ENCODE results near the gene DYSF. TPM values are rescaled to one million over a fixed set of nuclear protein-coding genes. Genes with fewer than 3 reads are reported as not detected.

The DYSF gene
- total RNA-seq, 1 experiment from 2014 or later: 5.5 TPM

- Histone ChIP-seq H3K14ac (ENCODE audit: insufficient read depth, low read length) (no peak overlapping the region), H2BK20ac (ENCODE audit: low read depth, low read length, poor library complexity, severe bottlenecking) (no peak overlapping the region), H3K4me1 (ENCODE audit: insufficient read depth, low read length) (peaks cover 2% of the 10 kb centered on the region; the same call in 1 of the 2 replicates), H3K27ac (ENCODE audit: insufficient read length, low read depth, low read length) (no peak overlapping the region), H2AK5ac (ENCODE audit: insufficient read length, low read length) (no peak overlapping the region), H3K23me2 (ENCODE audit: insufficient read length, low read depth, low read length, poor library complexity, severe bottlenecking) (peaks cover 3% of the 10 kb centered on the region), H3K4ac (ENCODE audit: low read depth, low read length) (no peak overlapping the region), H3K79me1 (ENCODE audit: insufficient read depth, low read depth, low read length, poor library complexity, severe bottlenecking) (no peaks in the 10 kb centered on the region), H3T11ph (ENCODE audit: low read length) (no peak overlapping the region), H2BK120ac (ENCODE audit: low read depth, low read length, poor library complexity, severe bottlenecking) (no peak overlapping the region), H2AFZ (ENCODE audit: low read length) (no peak overlapping the region), H3K56ac (ENCODE audit: insufficient read length, low read depth, low read length) (no peak overlapping the region), H3K18ac (ENCODE audit: insufficient read length, low read depth, low read length) (no peak overlapping the region), H4K8ac (replicated peaks; ENCODE audit: insufficient read length, low read depth, low read length) (no peak overlapping the region), H3K27me3 (ENCODE audit: insufficient read depth, low read length) (no peaks in the 10 kb centered on the region), H3K23ac (ENCODE audit: insufficient read length, low read depth, low read length) (no peak overlapping the region), H2BK5ac (ENCODE audit: insufficient read length, low read length) (no peak overlapping the region), H3K9ac (ENCODE audit: extremely low read depth, insufficient read length, low read length) (no peak overlapping the region), H4K5ac (ENCODE audit: insufficient read length, low read depth, low read length) (no peak overlapping the region), H3K79me2 (ENCODE audit: insufficient read depth, low read length) (no peaks in the 10 kb centered on the region), H2BK12ac (ENCODE audit: insufficient read length, low read depth, low read length) (no peak overlapping the region), H3K9me3 (ENCODE audit: control insufficient read depth, low read depth, low read length) (no peaks in the 10 kb centered on the region), H3K4me2 (ENCODE audit: insufficient read depth, insufficient read length, low read length) (no peak overlapping the region), H4K20me1 (ENCODE audit: control insufficient read depth, insufficient read depth, insufficient read length) (no peaks in the 10 kb centered on the region), H4K91ac (ENCODE audit: insufficient read length, low read depth, low read length) (no peak overlapping the region), H2BK15ac (ENCODE audit: low read depth, low read length) (no peak overlapping the region)
- Mint-ChIP-seq H3K27ac (peak overlapping the region in 1 of 3 experiments; percentile 45; a peak in 2 of 7 replicates), H3K36me3 (ENCODE audit: insufficient read depth in 1 of 3, low read depth in 3 of 3) (peaks cover 0 to 2% (median 0%) of the 10 kb centered on the region in 3 experiments; a peak in 3 of 7 replicates), H3K9me3 (peaks cover 0 to 5% of the 10 kb centered on the region in 2 experiments; a peak in 1 of 5 replicates), H3K4me3 (no peak overlapping the region), H3K27me3 (ENCODE audit: low read depth) (peaks cover 3% of the 10 kb centered on the region; the same call in 1 of the 2 replicates), H3K4me1 (peaks cover 35 to 42% of the 10 kb centered on the region in 2 experiments)
- DNase-seq: no peak
- no CpG with 5 or more reads among the region's 6 CpGs for WGBS (ENCODE audit: extremely low coverage, insufficient read length, low lambda C conversion rate)
- TF ChIP-seq, protein P1, sequence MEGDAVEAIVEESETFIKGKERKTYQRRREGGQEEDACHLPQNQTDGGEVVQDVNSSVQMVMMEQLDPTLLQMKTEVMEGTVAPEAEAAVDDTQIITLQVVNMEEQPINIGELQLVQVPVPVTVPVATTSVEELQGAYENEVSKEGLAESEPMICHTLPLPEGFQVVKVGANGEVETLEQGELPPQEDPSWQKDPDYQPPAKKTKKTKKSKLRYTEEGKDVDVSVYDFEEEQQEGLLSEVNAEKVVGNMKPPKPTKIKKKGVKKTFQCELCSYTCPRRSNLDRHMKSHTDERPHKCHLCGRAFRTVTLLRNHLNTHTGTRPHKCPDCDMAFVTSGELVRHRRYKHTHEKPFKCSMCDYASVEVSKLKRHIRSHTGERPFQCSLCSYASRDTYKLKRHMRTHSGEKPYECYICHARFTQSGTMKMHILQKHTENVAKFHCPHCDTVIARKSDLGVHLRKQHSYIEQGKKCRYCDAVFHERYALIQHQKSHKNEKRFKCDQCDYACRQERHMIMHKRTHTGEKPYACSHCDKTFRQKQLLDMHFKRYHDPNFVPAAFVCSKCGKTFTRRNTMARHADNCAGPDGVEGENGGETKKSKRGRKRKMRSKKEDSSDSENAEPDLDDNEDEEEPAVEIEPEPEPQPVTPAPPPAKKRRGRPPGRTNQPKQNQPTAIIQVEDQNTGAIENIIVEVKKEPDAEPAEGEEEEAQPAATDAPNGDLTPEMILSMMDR (conservative IDR thresholded peaks at IDR 0.05): no peak
Observed at GRCh38 chr2:71699428-71699827, 246.1 kb downstream of the DYSF start.

Measured in H9 (cell line).